NB4 (cell line): ENCODE data around the gene HGF.

Experiments
- CTCF ChIP-seq: IDR thresholded peaks from one replicate; pipeline ENCODE4 v1.5.1; 2012; ENCODE audit warnings: low read depth, low read length
- MAX ChIP-seq: IDR thresholded peaks from 2 replicates; pipeline ENCODE4 v1.6.1; 2011; ENCODE audit warnings: low read depth, low read length
- MYC ChIP-seq: IDR thresholded peaks from 2 replicates; pipeline ENCODE4 v1.6.1; 2011; ENCODE audit warnings: low read depth, low read length
- POLR2A ChIP-seq: IDR thresholded peaks from 2 replicates; pipeline ENCODE4 v1.6.1; 2011; ENCODE audit warnings: mild to moderate bottlenecking; ENCODE audit not compliant: insufficient read length; ENCODE audit errors: extremely low read depth

- no peak for TF ChIP-seq MAX
- no peak for TF ChIP-seq POLR2A
- TF ChIP-seq CTCF = no peak
- TF ChIP-seq MYC = no peak
Measured at GRCh38 chr7:81754918-81755696, 14.7 kb downstream of the HGF start.
